GM12878 (cell line): ENCODE measurements around the gene RALGAPA2. TPM values are rescaled to one million over a fixed set of nuclear protein-coding genes. Genes with fewer than 3 reads are reported as not detected.

Source experiments
- ATAC-seq: fragments of 200-7000 bp; cut with Tn5 transposase; 3 replicates; pipeline ENCODE4 v1.9.1; 2020; ENCODE audit warnings: mild to moderate bottlenecking, moderate library complexity
- BruUV-seq: library from RNA; stranded (reverse); fragments of 400-500 nt; replicated peaks from 2 replicates; lab custom pipeline; 2021; lab: Mats Ljungman, UMichigan
- CTCF ChIA-PET: fragments of 300-600 bp; sonication (Branson Sonifier 250); formaldehyde crosslinking; extraction: SDS; loops from one replicate; lab custom pipeline; 2021; ENCODE audit warnings: inconsistent platforms; lab: Yijun Ruan, JAX
- POLR2A ChIA-PET: fragments of 350-600 bp; formaldehyde crosslinking; extraction: SDS; loops from one replicate; lab custom pipeline; 2021; ENCODE audit warnings: inconsistent platforms; lab: Charles Lee
- RAD21 ChIA-PET: fragments of 300-600 bp; sonication (Branson Sonifier 250); formaldehyde crosslinking; loops from one replicate; lab custom pipeline; 2023; ENCODE audit warnings: antibody characterized with exemption; ENCODE audit not compliant: unreplicated experiment; lab: Charles Lee
- SMC1A ChIA-PET: fragments of 300-600 bp; sonication (Branson Sonifier 250); formaldehyde crosslinking; loops from one replicate; lab custom pipeline; 2023; ENCODE audit not compliant: unreplicated experiment, uncharacterized antibody; lab: Charles Lee
- DNase-seq: peaks from one replicate; pipeline ENCODE4 v3.0.0-alpha.2; 2011; ENCODE audit warnings: low read depth, low spot score
- FAIRE-seq: peaks from 3 replicates; lab custom pipeline; 2011; peaks lifted over from hg19 to GRCh38; lab: Jason Lieb, UNC
- H2AFZ ChIP-seq: 2 replicates; pipeline ENCODE4 v1.6.0; 2011; ENCODE audit warnings: low read depth, low read length, control low read depth; ENCODE audit not compliant: control insufficient read depth
- H3K27ac ChIP-seq: 2 replicates; pipeline ENCODE4 v1.5.1; 2011; ENCODE audit warnings: control low read depth; ENCODE audit not compliant: control insufficient read depth, insufficient read depth
- H3K27me3 ChIP-seq, 2 experiments: replicated peaks in 1 of 2; 2 replicates each; pipeline versions ENCODE4 v1.6.0 to v1.6.1; 2011; ENCODE audit warnings: low read length in 1 of 2; ENCODE audit not compliant: control insufficient read depth in 2 of 2, insufficient read depth in 2 of 2
- H3K36me3 ChIP-seq, 2 experiments: 2 replicates each; pipeline ENCODE4 v1.5.1; 2011; ENCODE audit warnings: low read length in 1 of 2; ENCODE audit not compliant: control insufficient read depth in 2 of 2, insufficient read depth in 2 of 2
- H3K4me1 ChIP-seq: 2 replicates; pipeline ENCODE4 v1.6.1; 2011; ENCODE audit warnings: mild to moderate bottlenecking, low read length, moderate library complexity, mixed read lengths; ENCODE audit not compliant: control insufficient read depth, insufficient read depth
- H3K4me2 ChIP-seq: 2 replicates; pipeline ENCODE4 v1.6.0; 2011; ENCODE audit warnings: control low read depth; ENCODE audit not compliant: control insufficient read depth, insufficient read depth
- H3K4me3 ChIP-seq: fragments of 200-600 bp; sonication (generic); 2 replicates; pipeline ENCODE4 v1.5.1; 2016
- H3K79me2 ChIP-seq: 2 replicates; pipeline ENCODE4 v1.6.0; 2011; ENCODE audit warnings: low read length; ENCODE audit not compliant: control insufficient read depth, insufficient read depth
- H3K9ac ChIP-seq: 2 replicates; pipeline ENCODE4 v1.8.0; 2011; ENCODE audit warnings: low read length, control low read depth, mixed read lengths; ENCODE audit not compliant: control insufficient read depth, insufficient read depth
- H3K9me3 ChIP-seq: replicated peaks from 3 replicates; pipeline ENCODE4 v1.5.1; 2011; ENCODE audit warnings: mild to moderate bottlenecking, low read length; ENCODE audit not compliant: control insufficient read depth, insufficient read depth
- H4K20me1 ChIP-seq: 2 replicates; pipeline ENCODE4 v1.6.0; 2011; ENCODE audit not compliant: control insufficient read depth, insufficient read depth
- CTCF ChIP-seq, 3 experiments: IDR thresholded peaks in 2 of 3; conservative IDR thresholded peaks in 1 of 3; 2 replicates each; pipeline ENCODE4 v1.5.1; 2011; ENCODE audit warnings: low read depth in 3 of 3, low read length in 3 of 3, mild to moderate bottlenecking in 3 of 3, control low read depth in 2 of 3, moderate library complexity in 2 of 3, inconsistent platforms in 1 of 3, mixed read lengths in 1 of 3; ENCODE audit not compliant: control insufficient read depth in 2 of 3, insufficient read depth in 1 of 3; ENCODE audit errors: extremely low read depth in 1 of 3
- EED ChIP-seq: sonication (generic); IDR thresholded peaks from 2 replicates; pipeline ENCODE4 v1.6.1; 2016; ENCODE audit warnings: antibody characterized with exemption, low read depth
- MYB ChIP-seq: fragments of 150-350 bp; IDR thresholded peaks from 2 replicates; pipeline ENCODE4 v1.6.1; 2014; ENCODE audit warnings: mild to moderate bottlenecking, low read depth, low read length, borderline replicate concordance
- NR2C1 ChIP-seq: fragments of 450-650 bp; IDR thresholded peaks from 2 replicates; pipeline ENCODE4 v1.6.1; 2017; ENCODE audit warnings: antibody characterized with exemption, mild to moderate bottlenecking, moderate library complexity
- NR2C2 ChIP-seq: IDR thresholded peaks from 2 replicates; pipeline ENCODE4 v1.6.1; 2011; ENCODE audit warnings: borderline replicate concordance, low read depth; ENCODE audit not compliant: control insufficient read depth, insufficient read length
- SPI1 ChIP-seq: IDR thresholded peaks from 2 replicates; pipeline ENCODE4 v1.6.1; 2011; ENCODE audit warnings: low read depth, mild to moderate bottlenecking, low read length, moderate library complexity, borderline replicate concordance; ENCODE audit not compliant: insufficient read depth
- STAT1 ChIP-seq: fragments of 450-650 bp; conservative IDR thresholded peaks from 2 replicates; pipeline ENCODE4 v1.6.1; 2014; ENCODE audit warnings: antibody characterized with exemption, mild to moderate bottlenecking
- ZBTB4 ChIP-seq: fragments of 450-650 bp; formaldehyde crosslinking; IDR thresholded peaks from 2 replicates; pipeline ENCODE4 v1.4.0; 2022; ENCODE audit warnings: mild to moderate bottlenecking, moderate library complexity
- ZNF217 ChIP-seq: fragments of 450-650 bp; IDR thresholded peaks from 2 replicates; pipeline ENCODE4 v1.6.1; 2017; ENCODE audit warnings: antibody characterized with exemption, mild to moderate bottlenecking
- ZNF592 ChIP-seq: fragments of 450-650 bp; IDR thresholded peaks from 2 replicates; pipeline ENCODE4 v1.6.1; 2017; ENCODE audit warnings: mild to moderate bottlenecking, moderate library complexity
- WGBS: methylation state at CpG from one replicate; pipeline ENCODE4 v1.1.6; 2016; ENCODE audit warnings: low lambda C conversion rate; ENCODE audit not compliant: insufficient replicate concordance, insufficient coverage; ENCODE audit errors: missing lambda C conversion rate; 5-methylcytosine and 5-hydroxymethylcytosine counted together
- in situ Hi-C: fragments of 300-500 bp; cut with MboI; formaldehyde crosslinking; loops from 9 replicates; pipeline ENCODE4 v1.14.3; 2018; ENCODE audit warnings: mixed read lengths
- intact Hi-C: fragments of 100-400 bp; cut with micrococcal nuclease; formaldehyde crosslinking; loops from one replicate; pipeline ENCODE4 v1.14.2; 2022; ENCODE audit not compliant: unreplicated experiment
- polyA plus RNA-seq, 11 experiments: library from polyadenylated mRNA; depleted of rRNA in 4 of 11; unstranded in 6 of 11; stranded (reverse) in 5 of 11; fragments of >200 nt; fragmentation: Nextera tagmentation in 4 of 11; fragmentation: Illumina TruSeq in 1 of 11; extraction: Ambion mirVana in 4 of 11; extraction: Trizol in 1 of 11; gene quantifications; 1 replicate in 1 of 11; 2 replicates in 10 of 11; pipeline versions ENCODE4 v1.2.1 to v1.2.3, GENCODE V29; 2011 to 2016; ENCODE audit warnings: inconsistent platforms in 2 of 11, missing spikeins in 2 of 11, low read depth in 1 of 11
- total RNA-seq, 4 experiments: library from RNA; depleted of rRNA in 3 of 4; stranded (reverse); fragments of >200 nt in 3 of 4; fragmentation: Illumina TruSeq in 1 of 4; extraction: Trizol in 1 of 4; gene quantifications; 2 replicates each; pipeline versions ENCODE4 v1.2.1 to v1.2.3, GENCODE V29; 2013 to 2021

Gene RALGAPA2
- total and polyA plus RNA-seq, 10 of the 15 experiments (the other 5 are each of a cell fraction or from before 2014, with no cell fraction given) = 2.9 to 29.4 (median 19.6) TPM

GRCh38 chr20:20480126-20480525 lies 232.3 kb downstream of the RALGAPA2 start:
- Histone ChIP-seq H4K20me1 (no peaks in the 10 kb centered on the region), H3K4me2 (no peak overlapping the region), H3K4me3 (no peak overlapping the region), H3K9ac (no peak overlapping the region), H3K9me3 (no peaks in the 10 kb centered on the region), H3K36me3 (no peaks in the 10 kb centered on the region), H3K4me1 (no peaks in the 10 kb centered on the region), H3K27me3 (no peaks in the 10 kb centered on the region), H3K79me2 (no peaks in the 10 kb centered on the region), H2AFZ (no peak overlapping the region), H3K27ac (no peak overlapping the region)
- ChIA-PET RAD21 (no interaction called here), POLR2A (no interaction called here), SMC1A (no interaction called here), CTCF (interaction anchor here (1.0 kb wide), 1 partner anchor 8 kb away, joined by 3 read pairs; no protein-coding TSS in a partner anchor)
- 52% methylated on average over 1 of the region's 1 CpG for WGBS
- TF ChIP-seq NR2C2 (no peak), STAT1 (no peak), SPI1 (no peak), MYB (no peak), EED (no peak), ZBTB4 (CRISPR knock-in tag) (no peak), ZNF592 (no peak), CTCF (IDR thresholded peaks at IDR 0.05 in 2 of 3, conservative IDR thresholded peaks at IDR 0.05 in 1 of 3; ENCODE audit: control insufficient read depth in 2 of 3, extremely low read depth in 1 of 3, insufficient read depth in 1 of 3, low read depth in 3 of 3, low read length in 3 of 3) (no peak), NR2C1 (no peak), ZNF217 (no peak)
- intact Hi-C loops (loop anchor here (10.0 kb wide), 1 partner anchor 115 kb away; the partner anchor contains the start of gene INSM1), in situ Hi-C loops (no loop called here)
- FAIRE-seq (no peak), ATAC-seq (no peak), DNase-seq (no peak)
- BruUV-seq = no TSS peak
